OCI-LY1 (cell line): Measurements from ENCODE around the gene PIGH.

ENCODE experiments used
- H2AFZ ChIP-seq: fragments of 200-600 bp; sonication (generic), shearing (Covaris generic); 2 replicates; pipeline ENCODE4 v1.6.0; 2014; ENCODE audit warnings: antibody characterized with exemption, mild to moderate bottlenecking, low read length
- H3F3A ChIP-seq: fragments of 200-600 bp; sonication (generic), shearing (Covaris generic); 2 replicates; pipeline ENCODE4 v1.6.0; 2014; ENCODE audit warnings: mild to moderate bottlenecking, antibody characterized with exemption, low read length, moderate library complexity; ENCODE audit not compliant: insufficient read depth
- H3K27ac ChIP-seq: fragments of 200-600 bp; sonication (generic); 2 replicates; pipeline ENCODE4 v1.5.1; 2014; ENCODE audit warnings: low read length, mixed run types, mild to moderate bottlenecking, low read depth; ENCODE audit not compliant: poor library complexity, severe bottlenecking
- H3K27me3 ChIP-seq: fragments of 200-600 bp; sonication (generic); 2 replicates; pipeline ENCODE4 v1.6.0; 2014; ENCODE audit warnings: antibody characterized with exemption, mild to moderate bottlenecking, low read length, moderate library complexity; ENCODE audit not compliant: insufficient read depth
- H3K36me3 ChIP-seq: fragments of 200-600 bp; sonication (generic); 2 replicates; pipeline ENCODE4 v1.6.1; 2014; ENCODE audit warnings: mild to moderate bottlenecking, antibody characterized with exemption, low read length, moderate library complexity, mixed read lengths; ENCODE audit not compliant: insufficient read depth
- H3K4me1 ChIP-seq: fragments of 200-600 bp; sonication (generic); 2 replicates; pipeline ENCODE4 v1.5.1; 2014; ENCODE audit warnings: mild to moderate bottlenecking, low read length, moderate library complexity; ENCODE audit not compliant: insufficient read depth, severe bottlenecking
- H3K4me2 ChIP-seq: fragments of 200-600 bp; sonication (generic), shearing (Covaris generic); 2 replicates; pipeline ENCODE4 v1.6.1; 2014; ENCODE audit warnings: low read length
- H3K4me3 ChIP-seq: fragments of 200-600 bp; sonication (generic); 2 replicates; pipeline ENCODE4 v1.5.1; 2014; ENCODE audit warnings: low read length, low read depth, mild to moderate bottlenecking, mixed read lengths; ENCODE audit not compliant: poor library complexity, severe bottlenecking
- H3K79me2 ChIP-seq: fragments of 200-600 bp; shearing (Covaris generic); 2 replicates; pipeline ENCODE4 v1.6.1; 2016; ENCODE audit warnings: mixed run types, low read length, mixed read lengths; ENCODE audit not compliant: insufficient read depth
- H3K9ac ChIP-seq: fragments of 200-600 bp; sonication (generic), shearing (Covaris generic); 2 replicates; pipeline ENCODE4 v1.6.1; 2014; ENCODE audit warnings: mild to moderate bottlenecking, low read length, mixed read lengths
- H3K9me2 ChIP-seq: fragments of 200-600 bp; sonication (generic), shearing (Covaris generic); 2 replicates; pipeline ENCODE4 v1.6.1; 2014; ENCODE audit warnings: low read depth, mild to moderate bottlenecking, low read length, mixed read lengths
- H3K9me3 ChIP-seq: fragments of 200-600 bp; shearing (Covaris generic); 2 replicates; pipeline ENCODE4 v1.6.1; 2014; ENCODE audit warnings: low read length, mixed read lengths
- H4K20me1 ChIP-seq: fragments of 200-600 bp; sonication (generic), shearing (Covaris generic); 2 replicates; pipeline ENCODE4 v1.6.0; 2016; ENCODE audit warnings: mild to moderate bottlenecking, low read length; ENCODE audit not compliant: insufficient read depth
- EZH2 ChIP-seq: fragments of 200-600 bp; sonication (generic), shearing (Covaris generic); IDR thresholded peaks from 2 replicates; pipeline ENCODE4 v1.8.0; 2017; ENCODE audit warnings: borderline replicate concordance, mixed run types, mild to moderate bottlenecking, antibody characterized with exemption, low read length, moderate library complexity, mixed read lengths
- TF ChIP-seq, protein P1 (sequence below): fragments of 200-600 bp; sonication (generic), shearing (Covaris generic); IDR thresholded peaks from 2 replicates; pipeline ENCODE4 v1.5.1; 2017; ENCODE audit warnings: mild to moderate bottlenecking, antibody characterized with exemption, low read length, moderate library complexity, mixed read lengths

The PIGH gene

DNA sequence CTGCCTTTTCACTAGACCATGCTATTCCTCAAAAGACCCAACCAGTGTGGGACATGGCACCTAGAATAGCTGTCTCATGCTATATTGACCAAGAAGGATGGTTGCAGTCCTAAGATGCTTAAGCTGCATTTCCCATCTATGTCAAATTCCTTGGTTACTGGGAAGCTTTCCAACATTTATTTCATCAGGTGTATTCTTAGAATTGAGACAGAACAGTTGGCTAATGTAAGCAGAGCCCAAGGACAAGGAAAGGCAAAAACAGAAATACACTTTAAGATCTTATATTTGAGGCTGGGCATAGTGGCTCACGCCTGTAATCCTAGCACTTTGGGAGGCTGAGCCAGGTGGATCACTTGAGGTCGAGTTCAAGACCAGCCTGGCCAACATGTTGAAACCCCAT lies 44.4 kb upstream of the PIGH start:
- no peak overlapping the region for H2AFZ ChIP-seq
- no peaks in the 10 kb centered on the region for H3K9me3 ChIP-seq
- no peaks in the 10 kb centered on the region for H3K4me1 ChIP-seq
- H3K4me3 ChIP-seq: no peak overlapping the region
- no peaks in the 10 kb centered on the region for H3K79me2 ChIP-seq
- H3K9me2 ChIP-seq: no peaks in the 10 kb centered on the region
- no peak overlapping the region for H3K27ac ChIP-seq
- no peak overlapping the region for H3K4me2 ChIP-seq
- no peaks in the 10 kb centered on the region for H3F3A ChIP-seq
- H3K36me3 ChIP-seq: peaks cover 31% of the 10 kb centered on the region; the same call in 1 of the 2 replicates
- no peaks in the 10 kb centered on the region for H4K20me1 ChIP-seq
- TF ChIP-seq, protein P1, sequence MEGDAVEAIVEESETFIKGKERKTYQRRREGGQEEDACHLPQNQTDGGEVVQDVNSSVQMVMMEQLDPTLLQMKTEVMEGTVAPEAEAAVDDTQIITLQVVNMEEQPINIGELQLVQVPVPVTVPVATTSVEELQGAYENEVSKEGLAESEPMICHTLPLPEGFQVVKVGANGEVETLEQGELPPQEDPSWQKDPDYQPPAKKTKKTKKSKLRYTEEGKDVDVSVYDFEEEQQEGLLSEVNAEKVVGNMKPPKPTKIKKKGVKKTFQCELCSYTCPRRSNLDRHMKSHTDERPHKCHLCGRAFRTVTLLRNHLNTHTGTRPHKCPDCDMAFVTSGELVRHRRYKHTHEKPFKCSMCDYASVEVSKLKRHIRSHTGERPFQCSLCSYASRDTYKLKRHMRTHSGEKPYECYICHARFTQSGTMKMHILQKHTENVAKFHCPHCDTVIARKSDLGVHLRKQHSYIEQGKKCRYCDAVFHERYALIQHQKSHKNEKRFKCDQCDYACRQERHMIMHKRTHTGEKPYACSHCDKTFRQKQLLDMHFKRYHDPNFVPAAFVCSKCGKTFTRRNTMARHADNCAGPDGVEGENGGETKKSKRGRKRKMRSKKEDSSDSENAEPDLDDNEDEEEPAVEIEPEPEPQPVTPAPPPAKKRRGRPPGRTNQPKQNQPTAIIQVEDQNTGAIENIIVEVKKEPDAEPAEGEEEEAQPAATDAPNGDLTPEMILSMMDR: no peak
- no peak for TF ChIP-seq EZH2
- no peak overlapping the region for H3K9ac ChIP-seq
- no peaks in the 10 kb centered on the region for H3K27me3 ChIP-seq

DNA sequence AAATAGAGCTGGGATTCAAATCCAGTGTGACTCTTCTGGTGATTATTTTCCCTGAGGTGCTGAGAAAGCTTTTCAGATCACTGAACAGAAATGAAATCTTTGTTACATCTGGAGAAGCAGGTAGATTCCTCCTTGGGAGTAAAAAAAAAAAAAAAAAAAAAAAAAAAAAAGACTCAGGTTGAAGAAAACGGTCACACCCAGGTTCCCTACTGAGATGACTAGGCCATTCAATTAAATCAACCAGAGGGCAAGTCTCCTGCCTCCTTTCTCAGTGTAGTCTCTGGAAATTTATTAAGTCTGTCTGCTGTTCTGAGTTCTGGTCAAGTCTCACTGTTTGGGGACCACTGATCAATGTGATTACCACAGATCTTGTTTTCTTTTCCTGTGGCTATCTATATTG lies 43.6 kb upstream of the PIGH start:
- peaks cover 24% of the 10 kb centered on the region; the same call in 1 of the 2 replicates for H3K36me3 ChIP-seq
- no peaks in the 10 kb centered on the region for H4K20me1 ChIP-seq
- no peak overlapping the region for H3K4me2 ChIP-seq
- H3K9me3 ChIP-seq: no peaks in the 10 kb centered on the region
- no peak overlapping the region for H3K27ac ChIP-seq
- H3K4me3 ChIP-seq: no peak overlapping the region
- H3K79me2 ChIP-seq: no peaks in the 10 kb centered on the region
- H3F3A ChIP-seq: no peaks in the 10 kb centered on the region
- no peak for TF ChIP-seq EZH2
- TF ChIP-seq, protein P1: no peak
- H3K9me2 ChIP-seq: no peaks in the 10 kb centered on the region
- H3K9ac ChIP-seq: no peak overlapping the region
- no peaks in the 10 kb centered on the region for H3K4me1 ChIP-seq
- H3K27me3 ChIP-seq: no peaks in the 10 kb centered on the region
- H2AFZ ChIP-seq: no peak overlapping the region

- Histone ChIP-seq H3K27me3 (no peaks in the 10 kb centered on the region), H3K27ac (no peak overlapping the region), H3F3A (no peaks in the 10 kb centered on the region), H3K79me2 (no peaks in the 10 kb centered on the region), H3K36me3 (peaks cover 8% of the 10 kb centered on the region; the same call in 1 of the 2 replicates), H4K20me1 (no peaks in the 10 kb centered on the region), H3K4me3 (no peak overlapping the region), H3K9me3 (no peaks in the 10 kb centered on the region), H3K9me2 (no peaks in the 10 kb centered on the region), H3K4me2 (no peak overlapping the region), H3K4me1 (no peaks in the 10 kb centered on the region), H2AFZ (no peak overlapping the region), H3K9ac (no peak overlapping the region)
- TF ChIP-seq, protein P1: no peak
Observed at GRCh38 chr14:67641902-67642749, 42.1 kb upstream of the PIGH start.
